SJSA1 (cell line): ENCODE data around the gene RPL27A. TPM values are rescaled to one million over a fixed set of nuclear protein-coding genes. Genes with fewer than 3 reads are reported as not detected.

ENCODE experiments used
- DNase-seq, 2 experiments: peaks; one replicate each; pipeline ENCODE4 v3.0.0-alpha.2; 2015 to 2020; ENCODE audit warnings: low spot score in 2 of 2, low read depth in 1 of 2
- H3K27ac ChIP-seq: fragments of 250-450 bp; sonication (Bioruptor Pico); 2 replicates; pipeline ENCODE4 v1.5.1; 2020; ENCODE audit warnings: mild to moderate bottlenecking, moderate library complexity
- H3K27me3 ChIP-seq: fragments of 250-450 bp; sonication (Bioruptor Pico); replicated peaks from 2 replicates; pipeline ENCODE4 v1.5.1; 2020; ENCODE audit warnings: mild to moderate bottlenecking, moderate library complexity
- H3K36me3 ChIP-seq: fragments of 250-450 bp; sonication (Bioruptor Pico); 2 replicates; pipeline ENCODE4 v1.5.1; 2020; ENCODE audit warnings: mild to moderate bottlenecking
- H3K4me1 ChIP-seq: fragments of 250-450 bp; sonication (Bioruptor Pico); replicated peaks from 2 replicates; pipeline ENCODE4 v1.6.1; 2021; ENCODE audit warnings: mild to moderate bottlenecking
- H3K4me3 ChIP-seq: fragments of 250-450 bp; sonication (Bioruptor Pico); 2 replicates; pipeline ENCODE4 v1.5.1; 2020; ENCODE audit warnings: mild to moderate bottlenecking
- H3K9me3 ChIP-seq: fragments of 250-450 bp; sonication (Bioruptor Pico); replicated peaks from 2 replicates; pipeline ENCODE4 v1.5.1; 2020; ENCODE audit warnings: mild to moderate bottlenecking
- total RNA-seq: library from RNA; depleted of rRNA; stranded (reverse); fragments of >200 nt; shearing (Covaris generic); gene quantifications from 2 replicates; pipeline ENCODE4 v1.2.3, GENCODE V29; 2014; rRNA removed

RPL27A gene
- total RNA-seq = 367 and 462 TPM in 2 replicates

- DNase-seq = peak; percentile 89 to 93
- peaks cover 49% of the 10 kb centered on the region for H3K36me3 ChIP-seq
- peak within 1 kb of the TSS; percentile 90 for H3K27ac ChIP-seq
- H3K4me1 ChIP-seq = peaks cover 10% of the 10 kb centered on the region
- H3K9me3 ChIP-seq = no peaks in the 10 kb centered on the region
- peak within 1 kb of the TSS; percentile 72 for H3K4me3 ChIP-seq
- H3K27me3 ChIP-seq = no peaks in the 10 kb centered on the region
These were observed at the start of gene RPL27A, which contains the start of gene TRIM66 for GRCh38 chr11:8682303-8683114. Gene RPL27A (plus strand): TSS chr11:8682792. CDS start chr11:8682814, 22 bp downstream. Gene TRIM66 (minus strand): TSS chr11:8682665. CDS start chr11:8672274, 10,391 bp downstream.

GRCh38 chr11:8634498-8634897 is 48.1 kb upstream of the RPL27A start:
- H3K4me1 ChIP-seq = no peaks in the 10 kb centered on the region
- no peak for DNase-seq
- H3K9me3 ChIP-seq = no peaks in the 10 kb centered on the region
- no peaks in the 10 kb centered on the region for H3K36me3 ChIP-seq
- no peak overlapping the region for H3K4me3 ChIP-seq
- H3K27ac ChIP-seq = no peak overlapping the region
- H3K27me3 ChIP-seq = no peaks in the 10 kb centered on the region

GRCh38 chr11:8636127-8636526 is 46.5 kb upstream of the RPL27A start:
- no peak overlapping the region for H3K27ac ChIP-seq
- H3K4me1 ChIP-seq = no peaks in the 10 kb centered on the region
- no peak overlapping the region for H3K4me3 ChIP-seq
- no peak for DNase-seq
- H3K36me3 ChIP-seq = no peaks in the 10 kb centered on the region
- H3K9me3 ChIP-seq = no peaks in the 10 kb centered on the region
- no peaks in the 10 kb centered on the region for H3K27me3 ChIP-seq

- H3K27me3 ChIP-seq = no peaks in the 10 kb centered on the region
- H3K36me3 ChIP-seq = no peaks in the 10 kb centered on the region
- no peaks in the 10 kb centered on the region for H3K4me1 ChIP-seq
- H3K9me3 ChIP-seq = no peaks in the 10 kb centered on the region
- no peak overlapping the region for H3K4me3 ChIP-seq
- DNase-seq = no peak
- H3K27ac ChIP-seq = no peak overlapping the region
These were observed 44.3 kb upstream of the RPL27A start for GRCh38 chr11:8638300-8638699.

GRCh38 chr11:8639655-8640054 is 42.9 kb upstream of the RPL27A start:
- DNase-seq = no peak
- H3K4me1 ChIP-seq = no peaks in the 10 kb centered on the region
- no peak overlapping the region for H3K27ac ChIP-seq
- no peaks in the 10 kb centered on the region for H3K9me3 ChIP-seq
- H3K4me3 ChIP-seq = no peak overlapping the region
- no peaks in the 10 kb centered on the region for H3K27me3 ChIP-seq
- H3K36me3 ChIP-seq = no peaks in the 10 kb centered on the region

GRCh38 chr11:8640267-8640906 is 42.2 kb upstream of the RPL27A start:
- Histone ChIP-seq H3K36me3 (no peaks in the 10 kb centered on the region), H3K27ac (no peak overlapping the region)
- no peak for DNase-seq

GRCh38 chr11:8641332-8641731 is 41.3 kb upstream of the RPL27A start:
- no peaks in the 10 kb centered on the region for H3K9me3 ChIP-seq
- no peak overlapping the region for H3K4me3 ChIP-seq
- DNase-seq = no peak
- no peaks in the 10 kb centered on the region for H3K36me3 ChIP-seq
- no peaks in the 10 kb centered on the region for H3K27me3 ChIP-seq
- H3K27ac ChIP-seq = no peak overlapping the region
- H3K4me1 ChIP-seq = no peaks in the 10 kb centered on the region

More at GRCh38 chr11:8640267-8640906, 42.2 kb upstream of the RPL27A start:
- Histone ChIP-seq H3K9me3 (no peaks in the 10 kb centered on the region), H3K27me3 (no peaks in the 10 kb centered on the region), H3K4me1 (no peaks in the 10 kb centered on the region), H3K4me3 (no peak overlapping the region)

GRCh38 chr11:8642196-8642841 is 40.3 kb upstream of the RPL27A start:
- Histone ChIP-seq H3K36me3 (no peaks in the 10 kb centered on the region), H3K27ac (no peak overlapping the region), H3K9me3 (no peaks in the 10 kb centered on the region), H3K27me3 (no peaks in the 10 kb centered on the region), H3K4me1 (no peaks in the 10 kb centered on the region), H3K4me3 (no peak overlapping the region)
- no peak for DNase-seq

- no peak for DNase-seq
- Histone ChIP-seq H3K36me3 (no peaks in the 10 kb centered on the region), H3K4me1 (peaks cover 5% of the 10 kb centered on the region), H3K4me3 (no peak overlapping the region), H3K27ac (no peak overlapping the region), H3K9me3 (no peaks in the 10 kb centered on the region), H3K27me3 (no peaks in the 10 kb centered on the region)
These were observed 35.7 kb upstream of the RPL27A start for GRCh38 chr11:8646873-8647272.

GRCh38 chr11:8649361-8649760 is 33.2 kb upstream of the RPL27A start:
- Histone ChIP-seq H3K4me3 (no peak overlapping the region), H3K27ac (no peak overlapping the region), H3K27me3 (no peaks in the 10 kb centered on the region), H3K4me1 (peaks cover 5% of the 10 kb centered on the region), H3K9me3 (no peaks in the 10 kb centered on the region), H3K36me3 (no peaks in the 10 kb centered on the region)
- peak in 1 of 2 experiments; percentile 20 for DNase-seq

GRCh38 chr11:8650401-8650990 is 32.1 kb upstream of the RPL27A start:
- Histone ChIP-seq H3K27me3 (no peaks in the 10 kb centered on the region), H3K27ac (no peak overlapping the region)

GRCh38 chr11:8652140-8652539 is 30.5 kb upstream of the RPL27A start:
- Histone ChIP-seq H3K36me3 (no peaks in the 10 kb centered on the region), H3K4me3 (no peak overlapping the region), H3K9me3 (no peaks in the 10 kb centered on the region), H3K4me1 (peaks cover 5% of the 10 kb centered on the region), H3K27me3 (no peaks in the 10 kb centered on the region), H3K27ac (no peak overlapping the region)
- no peak for DNase-seq

More at GRCh38 chr11:8650401-8650990, 32.1 kb upstream of the RPL27A start:
- H3K4me3 ChIP-seq = no peak overlapping the region
- H3K36me3 ChIP-seq = no peaks in the 10 kb centered on the region
- no peaks in the 10 kb centered on the region for H3K9me3 ChIP-seq
- H3K4me1 ChIP-seq = peaks cover 5% of the 10 kb centered on the region
- no peak for DNase-seq

GRCh38 chr11:8654503-8654902 is 28.1 kb upstream of the RPL27A start:
- no peak overlapping the region for H3K4me3 ChIP-seq
- no peaks in the 10 kb centered on the region for H3K27me3 ChIP-seq
- H3K9me3 ChIP-seq = no peaks in the 10 kb centered on the region
- H3K27ac ChIP-seq = no peak overlapping the region
- peaks cover 2% of the 10 kb centered on the region for H3K4me1 ChIP-seq
- H3K36me3 ChIP-seq = no peaks in the 10 kb centered on the region
- DNase-seq = no peak
